Activated CD8-positive, alpha-beta T cell treated with anti-CD3 and anti-CD28 coated beads, Interleukin-2, amount 10 ng/mL, durations not matched to agents 7 days and 5 days (primary cell): Measurements from ENCODE around the gene FCHSD2. TPM values are rescaled to one million over a fixed set of nuclear protein-coding genes. Genes with fewer than 3 reads are reported as not detected.
"Not testable (repeated sequence)": the region's sequence is repeated elsewhere in the genome, so short reads cannot be mapped to it uniquely, and the experiment has no call there.

Source experiments
- ATAC-seq: fragments of 150-1000 bp; cut with Tn5 transposase; one replicate; pipeline ENCODE4 v1.10.0; 2021; ENCODE audit warnings: moderate library complexity
- CTCF ChIA-PET: fragments of 350-600 bp; sonication (Branson Sonifier 250); formaldehyde crosslinking; loops from one replicate; lab custom pipeline; 2021; ENCODE audit warnings: antibody characterized with exemption; lab: Charles Lee
- POLR2A ChIA-PET: fragments of 350-600 bp; sonication (Branson Sonifier 250); formaldehyde crosslinking; loops from one replicate; lab custom pipeline; 2021; ENCODE audit warnings: antibody characterized with exemption; lab: Charles Lee
- DNase-seq: peaks from one replicate; pipeline ENCODE4 v3.0.0-alpha.2; 2020
- H3K27ac Mint-ChIP-seq: one replicate; pipeline ENCODE4 v1.8.0; 2021; ENCODE audit warnings: mild to moderate bottlenecking, mixed read lengths
- H3K27me3 Mint-ChIP-seq: one replicate; pipeline ENCODE4 v1.8.0; 2021; ENCODE audit warnings: low read depth, mixed read lengths
- H3K36me3 Mint-ChIP-seq: one replicate; pipeline ENCODE4 v1.8.0; 2021; ENCODE audit warnings: low read depth, mixed read lengths
- H3K4me1 Mint-ChIP-seq: one replicate; pipeline ENCODE4 v1.8.0; 2021; ENCODE audit warnings: low read depth, mixed read lengths
- H3K4me3 Mint-ChIP-seq: one replicate; pipeline ENCODE4 v1.8.0; 2021; ENCODE audit warnings: mild to moderate bottlenecking, mixed read lengths
- H3K9me3 Mint-ChIP-seq: one replicate; pipeline ENCODE4 v1.8.0; 2022; ENCODE audit warnings: mixed read lengths; ENCODE audit not compliant: insufficient read depth
- total RNA-seq, 2 experiments: library from RNA; stranded (reverse); gene quantifications; one replicate each; pipeline ENCODE4 v1.2.3, GENCODE V29; 2021

Gene FCHSD2
- total RNA-seq, 2 experiments from 2014 or later: 49.6 to 51.8 TPM

GRCh38 chr11:72791228-72791627 lies 350.9 kb downstream of the FCHSD2 start:
- H3K27me3 Mint-ChIP-seq, H3K9me3 Mint-ChIP-seq, H3K36me3 Mint-ChIP-seq, DNase-seq, ATAC-seq, POLR2A ChIA-PET, H3K4me3 Mint-ChIP-seq, H3K27ac Mint-ChIP-seq: not testable (repeated sequence)
- H3K4me1 Mint-ChIP-seq: peaks cover 48% of the 10 kb centered on the region
- CTCF ChIA-PET: interaction anchor here (3.3 to 5.4 kb wide), 2 partner anchors 14 to 64 kb away, joined by 31 to 202 read pairs; no protein-coding TSS in a partner anchor

GRCh38 chr11:72789493-72790131 lies 352.5 kb downstream of the FCHSD2 start:
- ATAC-seq (no peak), DNase-seq (no peak)
- CTCF ChIA-PET: interaction anchor here (1.5 kb wide), 1 partner anchor 64 kb away, joined by 10 read pairs; no protein-coding TSS in a partner anchor
- H3K4me3 Mint-ChIP-seq: no peak overlapping the region
- H3K36me3 Mint-ChIP-seq: no peaks in the 10 kb centered on the region
- no peak overlapping the region for H3K27ac Mint-ChIP-seq
- H3K27me3 Mint-ChIP-seq: no peaks in the 10 kb centered on the region
- H3K4me1 Mint-ChIP-seq: peaks cover 45% of the 10 kb centered on the region
- POLR2A ChIA-PET: no interaction called here
- H3K9me3 Mint-ChIP-seq: no peaks in the 10 kb centered on the region

GRCh38 chr11:72788241-72788640 lies 353.9 kb downstream of the FCHSD2 start:
- Mint-ChIP-seq H3K9me3 (no peaks in the 10 kb centered on the region), H3K36me3 (no peaks in the 10 kb centered on the region), H3K27ac (peak overlapping the region; percentile 77), H3K4me1 (peaks cover 36% of the 10 kb centered on the region), H3K4me3 (no peak overlapping the region), H3K27me3 (no peaks in the 10 kb centered on the region)
- DNase-seq (no peak), ATAC-seq (no peak)
- POLR2A ChIA-PET: no interaction called here
- CTCF ChIA-PET: interaction anchor here (0.8 to 1.5 kb wide), 3 partner anchors 25 to 66 kb away, joined by 3 to 10 read pairs (median 4); no protein-coding TSS in a partner anchor

DNA sequence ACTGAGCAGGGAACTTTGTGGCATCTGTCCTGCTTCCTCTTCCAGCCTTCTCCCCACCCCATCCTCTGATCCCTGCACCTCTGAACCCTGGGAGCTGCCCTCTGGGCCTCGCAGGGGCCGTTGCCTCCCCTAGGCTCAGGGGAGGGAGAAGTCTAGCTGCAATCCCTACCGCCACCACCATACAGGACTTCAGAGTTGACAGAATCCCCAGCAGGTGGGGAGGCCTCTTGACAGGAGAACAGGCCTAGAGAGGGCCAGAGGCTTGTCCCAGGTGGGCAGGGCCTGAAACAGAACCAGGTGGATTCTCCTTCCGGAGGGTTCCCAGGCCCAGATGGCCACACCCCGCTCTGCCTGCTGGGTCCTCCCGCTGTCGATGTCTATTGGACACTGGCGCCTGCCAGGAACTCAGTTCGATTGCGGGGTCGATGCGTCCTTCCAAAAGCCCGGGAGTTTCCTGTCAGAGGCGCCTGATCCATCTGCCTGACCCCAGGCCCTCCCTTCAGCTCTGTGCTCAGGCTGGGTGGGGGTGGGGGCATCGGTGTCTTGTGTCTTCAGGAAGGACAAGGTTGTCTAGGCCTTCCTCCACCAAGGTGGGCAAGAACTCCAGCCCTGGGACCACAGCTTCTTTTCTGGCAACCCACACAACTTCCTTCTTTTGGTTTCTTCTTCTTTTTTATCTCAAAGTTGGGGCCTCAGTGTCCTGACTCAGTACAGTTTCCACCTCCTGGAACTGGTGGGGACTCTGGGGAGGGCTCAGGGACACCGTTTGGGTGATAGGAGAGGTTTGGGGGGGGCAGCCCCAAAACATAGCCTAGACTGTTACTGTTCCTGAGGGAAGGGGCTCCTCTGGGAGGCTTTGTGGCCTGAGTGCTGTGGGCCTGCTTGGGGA lies 354.7 kb downstream of the FCHSD2 start:
- H3K36me3 Mint-ChIP-seq: no peaks in the 10 kb centered on the region
- ATAC-seq: peak; percentile 70
- H3K4me1 Mint-ChIP-seq: peaks cover 31% of the 10 kb centered on the region
- DNase-seq: peak; percentile 42
- peak overlapping the region; percentile 25 for H3K4me3 Mint-ChIP-seq
- peaks cover 4% of the 10 kb centered on the region for H3K27me3 Mint-ChIP-seq
- ChIA-PET POLR2A (interaction anchor here (0.6 to 1.5 kb wide), 5 partner anchors 15 to 115 kb away, joined by 3 to 4 read pairs (median 3); no protein-coding TSS in a partner anchor), CTCF (interaction anchor here (1.1 to 2.0 kb wide), 5 partner anchors 9 to 62 kb away, joined by 3 to 14 read pairs (median 5); no protein-coding TSS in a partner anchor)
- peak overlapping the region; percentile 44 for H3K27ac Mint-ChIP-seq
- H3K9me3 Mint-ChIP-seq: no peaks in the 10 kb centered on the region

Other genes with a start within 250 kb of the FCHSD2 start
- not detected for gene P2RY2, start 76.0 kb upstream of the FCHSD2 start, total RNA-seq
- gene P2RY6, start 130.0 kb upstream of the FCHSD2 start, total RNA-seq: not detected
- under 1 TPM in 1 of 2 experiments, not detected in 1; 0.18 TPM for gene ARHGEF17, start 166.0 kb upstream of the FCHSD2 start, total RNA-seq
- 10 to 100 TPM; 28.6 to 33.2 TPM for gene RELT, start 234.1 kb upstream of the FCHSD2 start, total RNA-seq